ENCODE results near the gene BSG.

Gene BSG

GRCh38 chr19:536031-536880 lies 36.1 kb upstream of the BSG start:
- Histone ChIP-seq H3K27ac (ENCODE audit: extremely low read depth, low read depth, low read length) (no peak overlapping the region), H3K4me3 (ENCODE audit: low read depth, low read length) (no peak overlapping the region), H3K4me1 (ENCODE audit: control insufficient read depth, insufficient read depth, low read length) (peaks cover 7% of the 10 kb centered on the region), H3K36me3 (ENCODE audit: control insufficient read depth in 2 of 2, insufficient read depth in 1 of 2, low read length in 2 of 2) (peaks cover 6 to 47% of the 10 kb centered on the region in 2 experiments; a peak in 2 of 3 replicates), H3K9me3 (ENCODE audit: control insufficient read depth, insufficient read depth, low read depth, low read length) (no peaks in the 10 kb centered on the region)
- ChIA-PET CTCF (no interaction called here), POLR2A (no interaction called here)
- TF ChIP-seq ZNF777 (tag by site-specific recombination; IDR thresholded peaks at IDR 0.05; ENCODE audit: borderline replicate concordance) (no peak), ZNF571 (tag by site-specific recombination; IDR thresholded peaks at IDR 0.05) (no peak), ZNF701 (tag by site-specific recombination; IDR thresholded peaks at IDR 0.05) (no peak), ZNF513 (tag by site-specific recombination; IDR thresholded peaks at IDR 0.05) (no peak), ZSCAN30 (tag by site-specific recombination; IDR thresholded peaks at IDR 0.05) (no peak), ZNF2 (tag by site-specific recombination; IDR thresholded peaks at IDR 0.05) (no peak), ZNF785 (tag by site-specific recombination; IDR thresholded peaks at IDR 0.05) (no peak), ZNF449 (tag by site-specific recombination; IDR thresholded peaks at IDR 0.05) (no peak), ZNF223 (tag by site-specific recombination; IDR thresholded peaks at IDR 0.05) (no peak), SCRT1 (tag by site-specific recombination; IDR thresholded peaks at IDR 0.05; ENCODE audit: borderline replicate concordance) (no peak), ZBTB11 (tag by site-specific recombination; conservative IDR thresholded peaks at IDR 0.05; ENCODE audit: low read depth) (no peak), ZNF580 (tag by site-specific recombination; IDR thresholded peaks at IDR 0.05) (no peak), TRIM28 (IDR thresholded peaks at IDR 0.05; ENCODE audit: borderline replicate concordance, low read length) (no peak), ZNF704 (tag by site-specific recombination; IDR thresholded peaks at IDR 0.05) (no peak), ZNF354C (tag by site-specific recombination; IDR thresholded peaks at IDR 0.05; ENCODE audit: borderline replicate concordance, low read depth) (no peak), ZNF558 (tag by site-specific recombination; IDR thresholded peaks at IDR 0.05) (no peak)
